Vagina (tissue), 2 donors: ENCODE data around the gene RAP1GDS1.

Experiments used
- POLR2AphosphoS5 ChIP-seq, 2 donors: sonication (generic); formaldehyde crosslinking; IDR thresholded peaks; one replicate each; pipeline ENCODE4 v1.9.0; 2017; ENCODE audit warnings: antibody characterized with exemption in 2 of 2, mild to moderate bottlenecking in 2 of 2, low read depth in 1 of 2; ENCODE audit not compliant: insufficient read depth in 1 of 2
- TF ChIP-seq, protein P1 (sequence below), 3 experiments: fragments of 450-650 bp in 2 of 3; fragments of 200-600 bp in 1 of 3; sonication (generic) in 1 of 3; IDR thresholded peaks; one replicate each; pipeline ENCODE4 v1.5.1; 2017 to 2019; ENCODE audit warnings: antibody characterized with exemption in 3 of 3, mild to moderate bottlenecking in 2 of 3, moderate library complexity in 2 of 3

DNA sequence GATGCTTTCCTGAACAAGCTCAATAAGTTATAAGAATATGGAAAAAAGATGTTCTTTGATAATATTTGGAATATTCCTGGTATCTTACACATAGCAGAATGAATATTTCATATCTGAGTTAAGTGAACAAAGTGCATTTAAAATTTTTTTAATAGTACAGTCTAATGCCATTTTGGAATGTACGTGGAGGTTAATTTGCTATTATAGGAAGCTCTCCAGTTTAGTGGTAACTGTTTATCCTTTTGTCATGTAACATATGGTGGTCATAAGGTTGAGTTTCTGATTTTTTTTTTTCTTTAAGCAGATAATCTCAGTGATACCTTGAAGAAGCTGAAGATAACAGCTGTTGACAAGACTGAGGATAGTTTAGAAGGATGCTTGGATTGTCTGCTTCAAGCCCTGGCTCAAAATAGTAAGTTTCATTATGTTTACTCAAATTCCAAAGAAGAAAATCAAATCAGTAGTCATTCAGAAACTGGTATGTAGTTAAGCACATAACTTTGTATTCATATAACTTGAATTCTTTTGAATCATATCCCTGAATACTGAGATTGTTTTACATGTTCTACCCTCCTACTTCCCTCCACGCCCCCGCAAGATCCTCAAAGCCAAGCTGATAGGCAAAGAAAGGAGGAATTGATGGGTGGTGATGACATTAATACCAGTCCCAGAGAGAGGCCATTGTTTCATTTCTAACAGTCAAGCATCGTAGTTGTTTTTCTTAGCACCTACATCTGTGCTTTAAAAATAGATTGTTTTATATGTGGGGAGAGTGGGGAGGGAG, 32.1 kb downstream of the RAP1GDS1 start:
- TF ChIP-seq, protein P1, sequence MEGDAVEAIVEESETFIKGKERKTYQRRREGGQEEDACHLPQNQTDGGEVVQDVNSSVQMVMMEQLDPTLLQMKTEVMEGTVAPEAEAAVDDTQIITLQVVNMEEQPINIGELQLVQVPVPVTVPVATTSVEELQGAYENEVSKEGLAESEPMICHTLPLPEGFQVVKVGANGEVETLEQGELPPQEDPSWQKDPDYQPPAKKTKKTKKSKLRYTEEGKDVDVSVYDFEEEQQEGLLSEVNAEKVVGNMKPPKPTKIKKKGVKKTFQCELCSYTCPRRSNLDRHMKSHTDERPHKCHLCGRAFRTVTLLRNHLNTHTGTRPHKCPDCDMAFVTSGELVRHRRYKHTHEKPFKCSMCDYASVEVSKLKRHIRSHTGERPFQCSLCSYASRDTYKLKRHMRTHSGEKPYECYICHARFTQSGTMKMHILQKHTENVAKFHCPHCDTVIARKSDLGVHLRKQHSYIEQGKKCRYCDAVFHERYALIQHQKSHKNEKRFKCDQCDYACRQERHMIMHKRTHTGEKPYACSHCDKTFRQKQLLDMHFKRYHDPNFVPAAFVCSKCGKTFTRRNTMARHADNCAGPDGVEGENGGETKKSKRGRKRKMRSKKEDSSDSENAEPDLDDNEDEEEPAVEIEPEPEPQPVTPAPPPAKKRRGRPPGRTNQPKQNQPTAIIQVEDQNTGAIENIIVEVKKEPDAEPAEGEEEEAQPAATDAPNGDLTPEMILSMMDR (IDR thresholded peaks at IDR 0.05): no peak
- no peak for TF ChIP-seq POLR2AphosphoS5 (IDR thresholded peaks at IDR 0.05; ENCODE audit: insufficient read depth in 1 of 2, low read depth in 1 of 2)
